SK-N-MC (cell line): ENCODE results near the gene C1QBP.

Experiments used
- EZH2 ChIP-seq: fragments of 200-600 bp; sonication (generic); IDR thresholded peaks from one replicate; pipeline ENCODE4 v1.6.1; 2017; ENCODE audit warnings: antibody characterized with exemption
- FOXP2 ChIP-seq: optimal IDR thresholded peaks from 2 replicates; pipeline ENCODE3; 2011; ENCODE audit warnings: mild to moderate bottlenecking, moderate library complexity; ENCODE audit not compliant: insufficient read depth; ENCODE audit errors: extremely low read length, control extremely low read depth
- POLR2AphosphoS5 ChIP-seq: IDR thresholded peaks from 2 replicates; pipeline ENCODE4 v1.6.1; 2012; ENCODE audit warnings: mild to moderate bottlenecking, low read depth, low read length, borderline replicate concordance

GRCh38 chr17:5478992-5479391 is 40.0 kb upstream of the C1QBP start:
- no peak for TF ChIP-seq EZH2
- no peak for TF ChIP-seq POLR2AphosphoS5
- TF ChIP-seq FOXP2 = no peak
